Limb (tissue), 2 donors: ENCODE measurements around the gene JAK2.
"Not testable (repeated sequence)": the region's sequence is repeated elsewhere in the genome, so short reads cannot be mapped to it uniquely, and the experiment has no call there.

Source experiments
- DNase-seq, 2 donors: peaks; one replicate each; pipeline ENCODE4 v3.0.0-alpha.2; 2016; ENCODE audit errors: extremely low spot score in 2 of 2

Gene JAK2

GRCh38 chr9:5041390-5042115 is 56.5 kb downstream of the JAK2 start:
- DNase-seq, result no peak

GRCh38 chr9:5042661-5043178 is 57.6 kb downstream of the JAK2 start:
- peak in 1 of 2 donors; percentile 28 for DNase-seq

GRCh38 chr9:5043381-5043780 is 58.3 kb downstream of the JAK2 start:
- no peak for DNase-seq

DNA sequence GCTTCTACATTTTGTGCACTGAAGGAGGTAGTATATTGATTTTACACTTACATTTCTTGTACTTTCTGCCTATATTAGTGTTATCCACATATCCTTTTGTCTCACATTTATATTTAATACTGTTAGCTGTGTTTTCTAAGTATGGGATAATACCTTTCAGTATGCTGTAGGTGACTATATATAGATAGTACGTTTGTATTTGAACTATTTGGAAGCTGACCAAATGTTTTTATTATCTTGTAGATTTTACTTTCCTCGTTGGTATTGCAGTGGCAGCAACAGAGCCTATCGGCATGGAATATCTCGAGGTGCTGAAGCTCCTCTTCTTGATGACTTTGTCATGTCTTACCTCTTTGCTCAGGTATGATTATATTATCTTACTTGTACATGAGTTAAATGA is 59.1 kb downstream of the JAK2 start:
- no peak for DNase-seq

- DNase-seq, result no peak
Measured at GRCh38 chr9:5052838-5053237, 67.8 kb downstream of the JAK2 start.

DNA sequence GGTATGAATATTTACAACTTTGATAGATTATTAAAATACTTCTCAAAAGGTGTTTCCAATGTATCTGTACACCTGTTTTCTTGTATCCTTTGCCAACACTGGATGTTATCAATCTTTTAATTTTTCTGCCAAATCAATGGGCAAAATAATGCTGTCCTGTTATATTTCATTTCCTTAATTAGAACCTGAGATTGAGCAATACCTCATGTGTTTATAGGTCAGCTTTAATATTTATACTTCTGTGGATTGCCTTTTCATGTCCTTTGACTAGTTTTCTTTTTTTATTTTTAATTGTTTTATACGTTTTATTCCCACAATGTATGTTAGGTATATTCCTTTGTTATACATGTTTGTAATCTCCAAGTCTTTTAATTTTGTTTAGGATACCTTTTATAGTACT is 77.6 kb downstream of the JAK2 start:
- DNase-seq, result no peak

- DNase-seq, result no peak
Measured at GRCh38 chr9:5072871-5073270, 87.8 kb downstream of the JAK2 start.

DNA sequence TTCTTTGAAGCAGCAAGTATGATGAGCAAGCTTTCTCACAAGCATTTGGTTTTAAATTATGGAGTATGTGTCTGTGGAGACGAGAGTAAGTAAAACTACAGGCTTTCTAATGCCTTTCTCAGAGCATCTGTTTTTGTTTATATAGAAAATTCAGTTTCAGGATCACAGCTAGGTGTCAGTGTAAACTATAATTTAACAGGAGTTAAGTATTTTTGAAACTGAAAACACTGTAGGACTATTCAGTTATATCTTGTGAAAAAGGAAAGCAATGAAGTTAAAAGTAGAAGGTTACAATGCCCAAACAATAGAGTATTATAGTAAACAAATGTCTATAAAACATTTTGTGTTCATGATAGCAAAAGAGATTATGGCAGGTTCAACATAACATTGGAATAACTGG is 88.6 kb downstream of the JAK2 start:
- DNase-seq, result peak in 1 of 2 donors; percentile 2

DNA sequence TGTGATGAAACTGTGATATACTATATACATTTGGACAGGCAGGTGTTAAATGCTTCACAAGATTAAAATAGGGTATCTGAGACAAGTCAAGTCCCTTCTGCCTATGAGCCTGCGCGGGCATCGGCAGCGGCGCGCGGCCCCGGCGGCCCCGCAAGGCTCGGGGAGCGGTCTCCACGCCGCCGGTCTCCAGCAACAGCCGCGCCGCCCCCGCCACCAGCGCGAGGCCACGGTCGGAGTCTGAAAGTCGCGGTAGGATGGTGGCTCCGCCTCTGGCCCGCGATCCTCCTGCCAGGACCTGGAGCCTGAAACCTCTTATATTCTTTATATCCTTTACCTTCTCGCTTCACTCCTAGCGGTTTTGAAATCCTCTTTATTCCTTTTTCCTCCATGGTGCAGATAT is 100.9 kb downstream of the JAK2 start:
- DNase-seq, result peak in 1 of 2 donors; percentile 25

DNA sequence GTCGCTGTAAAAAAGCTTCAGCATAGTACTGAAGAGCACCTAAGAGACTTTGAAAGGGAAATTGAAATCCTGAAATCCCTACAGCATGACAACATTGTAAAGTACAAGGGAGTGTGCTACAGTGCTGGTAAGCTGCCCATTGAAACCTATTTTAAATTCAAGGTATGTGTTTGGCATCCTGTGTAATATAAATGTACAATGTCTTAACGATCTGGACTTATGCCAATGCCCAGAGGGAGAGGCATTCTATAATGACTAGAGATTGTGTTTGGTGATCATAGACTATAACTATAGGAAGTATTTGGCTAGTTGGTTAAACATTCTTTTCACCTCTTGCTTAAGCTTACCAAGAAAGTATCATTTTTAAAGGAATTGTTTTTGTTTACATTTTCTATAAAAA is 104.7 kb downstream of the JAK2 start:
- DNase-seq, result no peak

- DNase-seq, result no peak
Measured at GRCh38 chr9:5095795-5096194, 110.7 kb downstream of the JAK2 start.

- no peak for DNase-seq
Measured at GRCh38 chr9:5099466-5099865, 114.4 kb downstream of the JAK2 start.

DNA sequence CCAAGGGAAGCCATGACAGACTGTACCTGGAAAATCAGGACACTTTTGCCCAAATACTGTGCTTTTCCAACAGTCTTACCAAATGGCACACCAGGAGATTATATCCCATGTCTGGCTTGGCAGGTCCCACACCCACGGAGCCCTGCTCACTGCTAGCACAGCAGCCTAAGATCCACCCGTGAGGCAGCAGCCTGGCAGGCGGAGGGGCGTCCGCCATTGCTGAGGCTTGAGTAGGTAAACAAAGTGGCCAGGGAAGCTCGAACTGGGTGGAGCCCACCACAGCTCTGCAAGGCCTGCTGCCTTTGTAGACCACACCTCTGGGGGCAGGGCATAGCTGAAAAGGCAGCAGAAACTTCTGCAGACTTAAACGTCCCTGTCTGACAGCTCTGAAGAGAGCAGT is 116.1 kb downstream of the JAK2 start:
- DNase-seq, result not testable (repeated sequence)

DNA sequence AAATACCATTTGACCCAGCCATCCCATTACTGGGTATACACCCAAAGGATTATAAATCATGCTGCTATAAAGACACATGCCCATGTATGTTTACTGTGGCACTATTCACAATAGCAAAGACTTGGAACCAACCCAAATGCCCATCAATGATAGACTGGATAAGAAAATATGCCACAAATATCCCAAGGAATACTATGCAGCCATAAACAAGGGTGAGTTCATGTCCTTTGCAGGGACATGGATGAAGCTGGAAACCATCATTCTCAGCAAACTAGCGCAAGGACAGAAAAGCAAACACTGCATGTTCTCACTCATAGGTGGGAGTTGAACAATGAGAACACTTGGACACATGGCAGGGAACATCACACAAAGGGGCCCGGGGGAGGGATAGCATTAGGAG is 121.4 kb downstream of the JAK2 start:
- not testable (repeated sequence) for DNase-seq

DNA sequence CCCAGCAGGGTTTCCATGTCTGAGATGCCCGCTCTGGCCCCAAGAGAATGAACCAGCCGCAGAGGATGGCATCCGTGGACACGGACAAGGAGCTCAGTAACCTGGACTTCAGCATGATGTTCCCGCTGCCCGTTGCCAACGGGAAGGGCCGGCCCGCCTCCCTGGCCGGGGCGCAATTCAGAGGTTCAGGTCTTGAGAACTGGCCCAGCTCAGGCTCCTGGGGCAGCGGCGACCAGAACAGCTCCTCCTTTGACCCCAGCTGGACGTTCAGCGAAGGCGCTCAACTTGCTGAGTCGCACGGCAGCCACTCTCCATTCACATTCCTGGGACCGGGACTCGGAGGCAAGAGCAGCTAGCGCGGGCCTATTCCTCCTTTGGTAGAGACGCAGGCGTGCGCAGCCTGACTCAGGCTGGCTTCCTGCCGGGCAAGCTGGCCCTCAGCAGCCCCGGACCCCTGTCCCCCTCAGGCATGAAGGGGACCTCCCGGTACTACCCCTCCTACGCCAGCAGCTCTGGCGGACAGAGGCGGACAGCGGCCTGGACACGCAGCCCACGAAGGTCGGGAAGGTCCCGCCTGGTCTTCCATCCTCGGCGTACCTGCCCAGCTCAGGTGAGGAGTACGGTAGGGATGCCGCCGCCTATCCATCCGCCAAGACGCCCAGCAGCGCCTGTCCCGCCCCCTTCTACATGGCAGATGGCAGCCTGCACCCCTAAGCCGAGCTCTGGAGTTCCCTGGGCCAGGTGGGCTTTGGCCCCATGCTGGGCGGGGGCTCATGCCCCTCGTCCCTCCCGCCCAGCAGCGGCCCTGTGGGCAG is 126.0 kb downstream of the JAK2 start:
- peak in 1 of 2 donors; percentile 25 for DNase-seq

GRCh38 chr9:5111696-5112095 is 126.6 kb downstream of the JAK2 start:
- peak in 1 of 2 donors; percentile 32 for DNase-seq

DNA sequence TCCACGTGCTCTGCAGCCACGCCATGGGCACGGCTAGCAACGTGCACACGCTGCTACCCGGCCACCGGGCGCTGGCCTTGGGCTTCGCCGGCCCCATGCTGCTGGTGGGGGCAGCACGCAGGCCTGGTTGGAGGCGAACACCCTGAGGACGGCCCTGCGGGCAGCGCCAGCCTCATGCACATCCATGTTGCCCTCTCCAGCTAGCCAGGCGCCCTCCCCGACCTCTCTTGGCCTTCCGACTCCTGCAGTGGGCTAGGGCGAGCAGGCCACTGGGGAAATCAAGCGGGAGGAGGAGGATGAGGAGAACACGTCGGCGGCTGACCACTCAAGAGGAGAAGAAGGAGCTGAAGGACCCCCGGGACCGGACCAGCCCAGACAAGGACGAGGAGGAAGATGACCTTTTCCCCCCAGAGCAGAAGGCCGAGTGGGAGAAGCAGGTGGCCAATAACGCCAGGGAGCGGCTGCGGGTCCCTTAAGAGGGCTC is 127.1 kb downstream of the JAK2 start:
- no peak for DNase-seq

DNA sequence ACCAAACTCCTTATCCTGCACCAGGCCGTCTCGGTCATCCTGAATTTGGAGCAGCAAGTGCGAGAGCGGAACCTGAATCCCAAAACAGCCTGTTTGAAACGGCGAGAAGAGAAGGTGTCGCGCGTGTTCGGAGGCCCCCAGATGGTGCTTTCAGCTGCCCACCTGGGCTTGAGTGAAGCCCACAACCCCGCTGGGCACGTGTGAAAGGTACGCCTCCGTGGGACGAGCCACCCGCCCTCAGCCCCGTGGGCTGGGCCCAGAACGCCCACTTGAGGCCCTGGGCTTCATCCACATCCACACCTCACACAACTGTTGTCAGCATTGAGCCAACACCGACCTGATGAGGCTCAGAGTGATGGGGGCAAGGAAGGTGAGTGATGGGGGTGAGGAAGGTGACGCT is 127.6 kb downstream of the JAK2 start:
- DNase-seq, result no peak

DNA sequence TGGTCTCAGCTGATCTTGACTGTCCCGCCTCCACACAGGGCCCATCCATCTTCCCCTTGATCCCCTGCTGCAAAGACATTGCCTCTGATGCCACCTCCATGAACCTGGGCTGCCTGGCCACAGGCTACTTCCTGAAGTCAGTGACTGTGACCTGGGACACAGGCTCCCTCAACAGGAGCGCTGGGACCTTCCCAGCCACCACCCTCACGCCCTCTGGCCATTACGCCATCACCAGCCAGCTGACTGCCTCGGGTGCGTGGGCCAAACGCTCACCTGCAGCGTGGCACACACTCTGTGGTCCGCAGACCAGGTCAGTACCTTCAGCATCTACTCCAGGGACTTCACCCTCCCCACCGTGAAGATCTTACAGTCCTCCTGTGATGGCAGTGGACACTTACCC is 128.5 kb downstream of the JAK2 start:
- DNase-seq, result no peak

DNA sequence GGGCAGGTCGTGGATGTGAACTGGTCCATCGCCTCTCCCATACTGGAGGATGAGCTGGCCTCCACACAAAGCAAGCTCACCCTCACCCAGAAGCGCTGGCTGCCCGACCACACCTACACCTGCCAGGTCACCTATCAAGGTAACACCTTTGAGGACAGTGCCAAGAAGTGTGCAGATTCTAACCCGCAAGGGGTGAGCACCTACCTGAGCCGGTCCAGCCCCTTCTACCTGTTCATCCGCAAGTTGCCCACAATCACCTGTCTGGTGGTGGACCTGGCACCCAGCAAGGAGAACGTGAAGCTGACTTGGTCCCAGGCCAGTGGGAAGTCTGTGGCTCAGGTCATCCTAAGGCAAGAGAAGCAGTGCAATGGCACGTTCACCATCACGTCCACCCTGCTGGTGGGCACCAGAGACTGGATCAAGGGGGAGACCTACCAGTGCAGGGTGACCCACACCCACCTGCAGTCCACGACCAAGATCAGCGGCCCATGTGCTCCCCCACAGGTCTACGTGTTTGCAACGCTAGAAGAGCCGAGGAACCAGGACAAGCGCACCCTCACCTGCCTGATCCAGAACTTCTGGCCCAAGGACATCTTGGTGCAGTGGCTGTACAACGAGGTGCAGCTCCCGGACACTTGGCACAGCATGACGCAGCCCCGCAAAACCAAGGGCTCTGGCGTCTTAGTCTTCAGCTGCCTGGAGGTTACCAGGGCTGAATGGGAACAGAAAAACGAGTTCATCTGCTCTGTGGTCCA is 129.1 kb downstream of the JAK2 start:
- DNase-seq, result no peak

GRCh38 chr9:5122116-5122515 is 137.0 kb downstream of the JAK2 start:
- DNase-seq, result no peak

- no peak for DNase-seq
Measured at GRCh38 chr9:5122516-5122915, 137.4 kb downstream of the JAK2 start.
